ENCODE data around the gene RNF212.

RNF212 gene

DNA sequence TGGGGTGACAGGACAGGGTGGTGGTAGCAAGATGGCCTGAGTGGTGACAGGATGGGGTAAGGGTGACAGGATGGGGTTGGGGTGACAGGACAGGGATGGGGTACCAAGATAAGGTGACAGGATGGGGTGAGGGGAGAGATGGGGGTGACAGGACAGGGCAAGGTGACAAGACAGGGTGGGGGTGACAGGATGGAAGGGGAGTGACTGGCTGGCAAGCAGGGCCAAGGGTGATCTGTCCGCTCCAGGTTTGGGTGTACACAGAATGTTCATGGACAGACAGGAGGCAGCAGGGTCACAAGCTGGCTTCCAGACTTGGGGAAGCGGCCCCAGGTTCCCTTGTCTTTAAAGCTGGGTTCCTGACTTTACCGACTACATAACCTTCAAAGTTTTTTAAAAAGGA lies 23.3 kb downstream of the RNF212 start:
- no peak for DNase-seq

DNA sequence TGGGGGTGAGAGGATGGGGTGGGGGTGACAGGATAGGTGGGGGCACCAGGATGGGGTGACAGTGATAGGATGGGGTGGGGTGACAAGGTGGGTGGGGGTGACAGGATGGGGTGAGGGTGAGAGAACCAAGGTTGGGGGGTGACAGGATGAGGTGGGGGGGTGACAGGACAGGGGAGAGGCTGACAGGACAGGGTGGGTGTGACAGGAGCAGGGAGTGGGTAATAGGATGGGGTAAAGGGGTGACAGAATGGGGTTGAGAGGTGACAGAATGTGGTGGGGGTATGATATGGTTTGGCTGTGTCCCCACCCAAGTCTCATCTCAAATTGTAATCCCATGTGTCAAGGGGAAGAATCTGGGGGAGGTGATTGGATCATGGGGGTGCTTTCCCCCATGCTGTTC lies 26.0 kb downstream of the RNF212 start:
- no peak for DNase-seq

DNA sequence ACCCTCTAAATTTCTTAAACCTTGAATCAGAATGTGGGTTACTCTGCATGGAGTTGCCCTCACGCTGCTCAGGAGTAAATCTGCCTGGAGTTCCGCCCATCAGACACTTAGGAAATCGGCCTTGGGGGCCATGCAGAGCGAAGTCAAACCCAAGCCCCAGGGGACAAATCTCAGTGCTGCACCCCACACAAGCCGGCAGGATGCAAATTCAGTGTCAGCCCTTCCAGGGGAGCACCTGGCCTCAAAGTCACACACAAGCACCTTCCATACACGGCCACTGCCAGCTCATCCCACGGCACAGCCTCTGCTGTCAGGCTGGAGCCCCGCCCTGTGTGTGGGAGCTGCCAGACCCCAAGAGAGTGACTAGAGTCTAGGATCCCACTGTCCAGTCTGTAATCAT lies 27.4 kb downstream of the RNF212 start:
- no peak for DNase-seq

DNA sequence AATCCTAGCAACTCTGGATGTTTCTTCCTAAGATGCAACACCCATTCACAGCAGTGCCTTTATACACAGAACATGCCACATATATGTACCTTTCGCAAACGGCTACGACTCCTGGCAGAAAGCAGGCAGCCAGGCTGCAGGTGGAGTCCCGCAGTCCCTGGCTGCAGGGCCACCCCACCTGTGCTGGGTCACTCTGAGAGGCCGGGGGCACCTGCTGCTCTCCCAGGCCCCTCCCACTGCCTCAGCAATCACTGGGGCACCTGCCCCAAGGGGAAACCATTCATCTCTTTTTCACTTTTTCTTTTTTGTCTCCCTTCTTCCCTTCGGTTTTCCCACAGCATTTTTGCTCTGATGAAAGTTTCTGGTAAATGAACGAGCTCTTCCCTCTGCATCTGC lies 28.0 kb downstream of the RNF212 start:
- no peak for DNase-seq

DNA sequence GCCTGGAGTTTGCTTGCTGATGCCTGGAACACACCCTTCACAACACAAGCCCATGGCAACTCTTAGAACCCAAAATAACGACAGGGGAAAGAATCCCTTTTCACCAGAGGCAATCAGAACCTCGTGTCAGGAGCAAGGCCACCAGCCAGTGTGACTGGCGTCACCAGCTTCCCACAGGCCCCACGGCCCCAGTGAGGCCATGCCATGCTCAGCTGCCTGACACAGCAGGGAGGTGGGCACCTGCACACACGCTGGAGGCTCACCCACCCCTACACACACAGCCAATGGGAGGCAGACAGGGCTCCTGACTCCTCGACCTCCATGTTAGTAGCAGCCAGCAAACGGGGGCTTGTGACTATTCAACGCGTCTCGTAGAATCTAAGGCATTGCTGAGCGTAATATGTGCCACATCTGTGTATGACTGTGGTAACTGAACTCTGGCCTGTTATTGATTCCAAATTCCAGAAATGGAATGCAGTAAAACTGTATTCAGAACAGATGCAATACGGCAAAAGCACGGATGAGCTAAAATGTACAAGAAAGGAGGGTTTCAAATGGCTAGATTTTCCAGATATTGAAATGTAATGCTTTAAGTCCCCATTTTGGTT lies 28.5 kb downstream of the RNF212 start:
- DNase-seq = no peak

DNA sequence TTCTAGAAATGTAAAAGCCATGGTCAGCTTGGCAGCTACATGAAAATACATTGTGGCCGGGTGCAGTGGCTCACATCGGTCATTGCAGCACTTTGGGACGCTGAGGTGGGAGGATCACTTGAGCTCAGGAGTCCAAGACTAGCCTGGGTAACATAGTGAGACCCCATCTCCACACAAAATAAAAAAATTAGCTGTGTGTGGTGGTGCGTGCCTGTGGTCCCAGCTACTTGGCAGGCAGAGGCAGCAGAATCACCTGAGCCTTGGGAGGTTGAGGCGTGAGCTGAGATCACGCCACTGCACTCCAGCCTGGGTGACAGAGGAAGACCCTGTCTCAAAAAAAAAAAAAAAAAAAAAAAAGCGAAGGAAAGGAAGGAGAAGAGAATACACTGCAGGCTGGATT lies 29.0 kb downstream of the RNF212 start:
- DNase-seq = no peak

DNA sequence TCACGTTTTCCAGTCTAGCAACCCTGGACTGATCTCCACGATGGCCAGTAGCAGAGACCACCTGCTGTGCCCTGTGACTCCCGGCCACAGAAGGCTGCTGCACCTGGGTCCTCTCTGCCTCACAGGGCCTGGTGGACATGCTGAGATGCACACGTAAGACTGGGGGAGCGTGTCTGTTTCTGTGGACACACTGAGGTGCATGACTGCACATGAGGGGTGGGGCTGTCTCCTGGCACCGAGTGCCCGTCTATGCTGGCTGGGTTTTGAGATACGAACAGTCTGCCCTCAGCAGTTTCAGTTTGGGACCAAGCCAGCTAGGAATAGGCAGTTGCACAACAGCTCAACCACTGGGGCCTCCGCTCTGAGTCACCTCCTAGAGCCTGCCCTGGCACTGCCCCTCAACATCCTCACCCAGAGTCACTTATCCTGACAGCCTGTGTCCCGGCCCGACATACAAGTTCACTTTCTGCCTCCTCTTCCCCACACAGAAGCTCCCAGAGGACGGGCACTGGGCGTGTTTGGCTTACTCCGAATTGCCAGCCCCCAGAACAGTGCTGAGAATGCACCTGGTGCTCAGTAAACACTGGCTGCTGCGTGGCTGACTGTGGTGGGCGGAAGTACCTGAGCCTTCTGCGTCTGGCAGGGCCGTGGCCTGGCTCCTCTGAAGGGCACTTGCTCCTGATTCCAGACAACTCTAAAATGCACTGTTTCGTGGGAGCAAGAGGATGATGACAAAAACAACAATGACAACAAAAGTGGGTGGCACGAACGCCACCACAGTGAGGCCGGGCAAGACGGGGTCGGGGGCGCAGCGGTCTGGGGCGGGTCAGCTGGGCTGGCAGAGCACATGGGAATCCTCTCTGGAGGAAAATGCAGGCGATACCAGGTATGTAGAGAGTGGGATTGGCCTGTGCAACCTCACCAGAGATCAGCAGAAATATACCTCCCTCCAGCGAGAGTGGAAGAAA lies 30.9 kb downstream of the RNF212 start:
- DNase-seq = peak; percentile 39

DNA sequence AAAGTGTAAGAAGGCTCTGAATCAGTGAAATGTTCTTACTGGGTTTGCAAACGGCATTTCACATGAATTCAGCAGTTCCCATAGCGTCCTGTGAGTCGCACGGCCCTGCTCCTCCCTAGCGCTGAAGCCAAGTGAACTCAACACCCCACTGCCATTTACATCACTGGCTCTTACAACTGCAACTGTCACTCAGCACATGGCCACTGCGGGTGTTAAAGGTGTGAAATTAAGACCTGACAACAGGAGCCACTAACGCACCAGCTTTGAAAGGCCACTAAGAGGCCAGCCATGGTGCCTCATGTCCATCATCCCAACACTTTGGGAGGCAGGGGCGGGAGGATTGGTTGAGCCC lies 31.7 kb downstream of the RNF212 start:
- DNase-seq = no peak

DNA sequence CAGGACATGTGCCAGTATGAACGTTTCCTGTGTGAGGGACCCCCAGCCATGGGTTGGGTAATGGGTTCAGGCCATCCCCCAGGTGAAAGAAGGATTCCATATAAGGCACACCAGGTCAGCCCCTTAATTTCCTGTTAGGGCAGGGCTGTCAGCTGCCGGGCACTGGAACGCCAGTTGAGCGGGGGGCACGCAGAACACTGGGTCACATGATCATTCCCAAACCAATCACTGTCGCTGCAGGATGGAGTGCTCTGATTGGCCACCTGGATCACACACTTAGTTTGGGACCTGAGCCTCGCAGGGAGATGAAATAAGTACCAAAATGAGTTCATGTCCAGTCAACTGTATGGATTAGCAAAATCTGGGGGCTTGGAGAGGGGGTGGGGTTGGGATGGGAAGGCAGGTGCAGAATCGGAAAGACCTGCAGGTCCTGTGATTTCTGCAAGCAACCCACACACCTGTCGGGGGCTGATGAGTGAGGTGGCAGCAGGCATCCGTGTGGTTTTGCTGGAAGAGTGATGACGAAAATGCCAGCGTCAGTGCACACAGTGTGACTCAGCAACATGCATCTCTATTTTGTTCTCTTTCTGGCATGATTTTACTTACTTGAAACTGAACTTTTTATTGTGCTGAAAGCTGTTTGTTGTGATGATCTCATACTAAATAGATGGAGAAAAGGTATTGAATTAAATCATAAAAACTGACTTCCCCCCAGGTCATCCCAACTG lies 32.2 kb downstream of the RNF212 start:
- no peak for DNase-seq

DNA sequence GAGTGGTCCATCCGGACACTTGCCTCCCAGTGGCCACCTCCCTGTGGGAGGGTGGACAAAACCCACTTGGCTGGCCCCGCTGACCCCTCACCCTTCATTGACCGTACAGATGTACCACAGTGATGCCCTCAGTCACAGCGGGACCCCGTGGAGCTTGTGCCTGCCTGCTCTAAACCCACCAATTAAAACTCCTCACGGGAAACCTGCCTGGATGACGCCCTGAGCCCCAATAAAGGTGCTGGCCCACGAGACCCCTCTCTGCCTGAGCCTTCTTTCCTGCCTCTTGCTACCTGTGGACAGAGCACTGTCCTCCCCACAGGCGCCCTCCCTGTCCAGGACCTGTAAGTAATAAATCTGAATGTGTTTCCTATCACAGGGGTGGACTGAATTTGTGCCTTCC lies 32.9 kb downstream of the RNF212 start:
- no peak for DNase-seq

DNA sequence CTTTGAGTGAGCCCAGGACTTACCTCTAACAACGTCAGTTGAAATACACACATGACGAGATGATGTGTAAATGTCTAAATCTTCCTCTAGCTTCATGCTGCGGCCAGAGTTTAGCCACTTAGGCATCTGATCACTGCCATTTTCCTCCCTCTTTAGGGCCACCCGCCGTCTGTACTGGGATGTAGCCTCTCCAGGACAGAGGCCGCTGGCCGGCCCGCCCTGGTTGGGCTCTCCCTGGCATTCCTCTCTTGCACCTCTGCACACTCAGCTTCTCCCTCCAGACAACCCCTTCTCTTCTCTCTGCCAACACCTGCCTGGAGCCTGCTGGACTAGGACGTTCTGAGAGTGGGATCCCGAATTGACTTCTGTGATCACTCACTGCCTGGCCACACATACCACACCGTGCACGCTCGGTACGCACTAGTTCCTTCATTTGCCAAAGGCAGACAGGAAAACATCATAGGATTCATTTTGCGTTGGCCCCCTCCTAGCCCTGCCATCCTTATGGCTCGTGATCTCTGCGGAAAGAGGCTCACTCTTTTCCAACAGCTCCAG lies 33.6 kb downstream of the RNF212 start:
- no peak for DNase-seq

DNA sequence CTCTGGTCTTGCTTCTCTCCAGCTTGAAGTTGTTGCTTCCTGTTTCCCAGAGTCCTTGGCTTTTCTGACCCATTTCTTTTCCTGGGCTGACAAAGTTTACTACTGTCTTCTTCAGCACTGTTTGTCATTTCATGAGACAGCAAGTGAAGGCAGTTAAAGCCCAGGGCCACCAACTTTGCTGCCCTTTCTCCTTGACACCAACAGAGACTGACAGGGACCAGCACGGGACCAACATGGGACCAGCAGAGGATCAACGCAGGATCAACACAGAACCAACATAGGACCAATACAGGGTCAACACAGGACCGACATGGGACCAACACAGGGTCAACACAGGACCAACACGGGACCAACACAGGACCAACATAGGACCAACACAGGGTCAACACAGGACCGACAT lies 34.9 kb downstream of the RNF212 start:
- DNase-seq = no peak

DNA sequence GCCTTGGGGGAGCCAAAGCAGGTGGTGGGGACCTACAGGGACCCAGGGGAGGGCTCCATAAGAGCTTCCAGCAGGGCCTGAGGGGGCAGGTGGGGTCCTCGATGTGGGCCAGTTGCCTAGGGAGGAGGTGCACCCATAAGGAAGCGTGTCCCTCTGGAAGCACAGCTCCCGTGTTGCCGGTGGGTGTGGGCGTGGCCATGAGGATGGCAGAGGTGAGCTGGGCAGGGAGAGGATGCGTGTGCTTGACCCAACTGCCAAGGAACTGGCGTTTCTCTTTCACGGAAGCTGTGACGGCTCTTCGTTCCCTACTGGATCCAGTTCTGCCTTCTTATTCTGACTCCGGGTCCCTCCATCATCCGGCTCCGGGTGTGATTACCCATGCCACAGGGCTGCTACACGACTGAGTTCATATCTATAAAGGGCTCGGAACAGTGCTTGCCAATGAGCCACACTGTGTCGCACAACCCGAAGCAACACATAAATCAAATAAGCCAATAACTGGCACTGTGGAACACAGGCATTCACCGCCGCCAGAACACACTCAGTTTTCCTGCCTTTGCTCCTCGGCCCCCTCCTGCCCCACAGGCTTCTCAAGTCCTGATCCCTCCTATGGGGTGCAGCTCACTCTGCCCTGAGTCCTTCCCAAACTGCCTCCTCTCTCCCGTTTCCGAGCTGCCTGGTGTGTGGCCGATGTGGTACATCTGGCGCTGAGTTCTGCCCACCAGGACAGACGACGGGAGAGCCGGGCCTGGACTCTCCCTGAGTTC lies 35.5 kb downstream of the RNF212 start:
- DNase-seq = no peak

DNA sequence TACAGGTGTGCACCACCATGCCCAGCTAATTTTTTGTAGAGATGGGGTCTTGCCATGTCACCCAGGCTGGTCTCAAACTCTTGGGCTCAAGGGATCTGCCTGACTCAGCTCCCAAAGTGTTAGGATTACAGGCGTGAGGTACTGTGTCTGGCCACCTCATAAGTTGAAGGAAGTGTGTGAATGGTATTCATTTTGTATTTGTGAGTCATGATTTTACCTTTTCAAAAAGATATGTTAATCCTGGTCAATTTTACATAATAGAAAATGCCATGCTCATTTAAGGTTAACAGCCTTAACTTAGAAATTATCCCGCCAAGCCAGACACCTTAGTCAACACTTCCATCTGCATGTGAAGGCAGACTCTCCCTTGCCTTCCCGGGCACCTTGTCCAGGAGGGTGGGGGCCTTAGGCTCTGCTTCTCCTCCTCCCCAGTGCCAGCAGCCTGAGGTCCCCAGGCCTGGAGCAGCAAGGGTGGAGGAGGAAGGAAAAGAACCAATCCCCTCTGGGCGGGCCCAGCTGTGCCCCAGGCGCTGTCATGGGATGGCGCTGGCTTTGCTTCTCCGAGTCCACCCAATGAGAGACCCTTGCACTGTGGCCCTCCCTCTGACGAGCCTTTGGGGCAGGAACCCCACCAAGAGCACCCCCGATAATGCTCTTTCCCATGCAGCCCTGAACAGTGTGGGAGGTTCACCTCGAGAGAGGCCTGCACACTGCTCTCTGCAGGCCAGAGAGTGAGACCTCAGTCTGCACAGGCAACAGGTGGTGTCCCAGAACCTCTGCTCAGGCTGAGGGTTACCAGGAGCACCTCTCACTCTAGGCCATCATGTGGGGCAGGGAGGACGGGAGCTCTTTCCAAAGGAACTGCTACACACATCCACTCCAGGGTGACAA lies 37.3 kb downstream of the RNF212 start:
- no peak for DNase-seq

DNA sequence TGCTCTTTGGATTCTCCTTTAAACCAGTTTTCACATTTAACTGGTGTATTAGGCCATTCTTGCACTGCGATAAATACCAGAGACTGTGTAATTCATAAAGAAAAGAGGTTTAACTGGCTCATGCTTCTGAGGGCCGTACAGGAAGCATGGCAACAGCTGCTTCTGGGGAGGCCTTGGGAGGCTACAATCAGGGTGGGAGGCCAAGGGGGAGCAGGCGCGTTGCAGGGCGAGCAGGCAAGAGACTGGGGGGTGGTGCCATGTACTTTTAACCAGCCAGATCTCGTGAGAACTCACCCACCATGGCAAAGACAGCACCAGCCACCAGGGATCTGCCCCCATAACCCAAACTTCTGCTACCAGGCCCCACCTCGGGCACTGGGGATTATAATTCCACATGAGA lies 38.1 kb downstream of the RNF212 start:
- no peak for DNase-seq

DNA sequence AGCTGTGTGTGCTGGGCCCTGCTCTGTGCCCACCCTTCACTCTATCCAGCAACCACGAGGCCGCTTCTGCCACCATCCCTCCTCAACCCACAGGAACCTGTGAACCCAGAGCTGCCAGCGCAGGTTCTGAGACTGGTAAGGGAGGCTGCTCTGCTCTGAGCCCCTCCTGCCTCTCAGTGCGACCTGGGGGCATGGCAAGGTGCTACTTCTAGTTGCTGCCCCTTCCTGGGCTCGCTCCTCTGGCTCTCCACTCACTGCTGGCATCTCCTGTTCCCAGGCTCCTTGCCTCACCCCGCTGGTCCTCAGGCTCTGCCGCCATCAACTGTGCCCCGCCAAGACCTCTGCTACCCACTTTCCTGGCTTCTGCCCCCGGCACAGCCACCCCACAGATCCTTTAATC lies 39.3 kb downstream of the RNF212 start:
- DNase-seq = no peak

DNA sequence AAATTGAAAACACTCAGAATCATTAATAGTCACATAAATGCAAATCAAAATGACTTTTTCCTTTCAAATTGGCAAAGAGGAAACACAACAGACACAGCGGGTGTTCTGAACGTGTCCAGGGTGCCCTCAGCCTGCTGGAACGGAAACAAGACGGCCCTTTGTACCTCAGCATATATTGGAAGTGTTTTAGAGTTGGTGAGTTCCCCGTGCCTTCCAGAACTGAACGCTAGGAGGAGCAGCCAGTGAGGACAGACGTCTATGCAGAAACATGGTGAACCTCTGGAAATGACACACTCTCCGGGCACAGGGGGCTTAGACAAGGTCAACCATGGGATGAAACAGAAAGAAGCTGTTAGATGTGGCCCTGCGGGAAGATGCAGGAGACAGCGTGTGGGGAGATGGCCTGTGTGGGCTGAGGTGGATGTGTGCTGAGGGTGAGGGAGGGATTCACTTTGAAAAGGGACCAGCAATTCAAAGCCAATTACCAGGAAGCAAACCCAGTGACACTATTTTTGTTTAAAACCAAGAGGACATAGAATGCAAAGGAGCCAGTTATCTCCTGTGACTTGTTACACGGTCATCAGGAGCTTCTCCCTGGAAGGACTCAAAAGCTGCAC lies 40.4 kb downstream of the RNF212 start:
- DNase-seq = no peak

DNA sequence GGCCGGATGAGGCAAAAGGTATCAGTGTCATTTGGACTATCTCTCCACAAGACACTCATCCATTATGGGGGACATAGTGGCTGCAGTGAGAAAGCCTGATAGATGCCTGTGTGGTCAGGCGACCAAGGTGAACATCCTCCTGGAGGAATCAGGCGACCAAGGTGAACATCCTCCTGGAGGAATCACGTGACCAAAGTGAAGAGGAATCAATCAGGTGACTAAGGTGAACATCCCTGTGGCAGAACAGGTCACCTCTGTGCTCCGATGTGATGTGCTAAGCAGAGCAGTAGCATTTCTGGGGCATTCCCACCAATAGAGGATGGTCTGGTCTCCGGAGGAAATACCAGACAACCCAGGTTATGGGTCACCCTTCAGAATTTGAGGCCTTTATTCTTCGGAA lies 44.0 kb downstream of the RNF212 start:
- DNase-seq = no peak

DNA sequence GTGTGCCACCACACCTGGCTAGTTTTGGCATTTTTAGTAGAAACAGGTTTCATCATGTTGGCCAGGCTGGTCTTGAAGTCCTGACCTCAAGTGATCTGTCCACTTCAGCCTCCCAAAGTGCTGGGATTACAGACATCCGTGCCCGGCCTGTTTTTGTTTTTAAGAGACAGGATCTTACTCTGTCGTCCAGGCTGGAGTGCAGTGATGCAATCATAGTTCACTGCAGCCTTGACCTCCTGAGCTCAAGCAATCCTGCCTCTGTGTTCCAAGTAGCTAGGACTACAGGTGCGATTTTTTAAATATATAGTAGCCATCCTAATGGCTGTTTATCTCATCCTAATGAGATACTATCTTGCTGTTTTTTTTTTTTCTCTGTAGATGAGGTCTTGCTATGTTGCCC lies 47.6 kb downstream of the RNF212 start:
- DNase-seq = no peak

DNA sequence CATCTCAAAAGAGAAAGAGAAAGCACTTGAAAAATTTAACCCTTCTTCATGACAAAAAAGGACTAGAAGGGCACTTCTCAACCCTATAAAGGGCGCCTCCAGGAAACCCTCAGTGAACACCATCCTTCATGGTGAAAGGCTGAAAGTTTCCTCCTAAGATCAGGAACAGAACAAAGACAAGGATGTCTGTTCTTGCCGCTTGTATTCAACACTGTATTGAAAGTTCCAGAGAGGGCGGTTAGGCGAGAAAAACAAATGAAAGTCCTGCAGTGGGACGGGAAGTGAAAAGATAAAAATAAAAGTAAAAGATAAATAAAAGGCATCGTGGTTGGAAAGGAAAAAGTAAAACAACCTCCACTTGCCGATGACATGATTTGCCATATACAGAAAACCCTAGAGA lies 50.9 kb downstream of the RNF212 start:
- no peak for DNase-seq

DNA sequence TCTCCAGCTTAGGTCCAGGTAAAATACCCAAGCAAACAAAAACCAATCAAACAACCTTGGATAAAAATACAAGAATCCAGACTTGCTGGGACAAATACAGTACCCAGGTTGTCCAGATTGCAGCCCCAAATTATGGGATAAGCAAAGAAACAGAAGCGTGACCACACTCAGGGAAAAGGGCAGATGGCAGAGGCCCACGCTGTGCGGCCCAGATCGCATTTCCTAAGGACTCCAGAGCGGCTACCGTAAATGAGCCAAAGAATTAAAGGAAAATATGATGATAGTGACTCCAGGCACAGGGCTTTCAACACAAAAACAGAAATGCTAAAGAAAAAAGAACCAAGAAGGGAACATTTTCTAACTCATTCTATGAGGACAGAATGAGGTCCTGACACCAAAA lies 51.6 kb downstream of the RNF212 start:
- no peak for DNase-seq
